Endothelial cell of umbilical vein (primary cell): Measurements from ENCODE around the gene AGBL4. TPM values are rescaled to one million over a fixed set of nuclear protein-coding genes. Genes with fewer than 3 reads are reported as not detected.

Experiments used
- BruUV-seq: library from RNA; stranded (reverse); fragments of 400-500 nt; replicated peaks from 2 replicates; lab custom pipeline; 2021; lab: Mats Ljungman, UMichigan
- CTCF ChIA-PET: fragments of 300-600, 350-600 bp; sonication (Branson Sonifier 250); formaldehyde crosslinking; loops from one replicate; lab custom pipeline; 2021; ENCODE audit warnings: antibody characterized with exemption, inconsistent platforms; lab: Charles Lee
- POLR2A ChIA-PET: fragments of 300-600, 350-600 bp; sonication (Branson Sonifier 250); formaldehyde crosslinking; loops from one replicate; lab custom pipeline; 2021; ENCODE audit warnings: antibody characterized with exemption, inconsistent platforms; lab: Charles Lee
- DNase-seq: peaks from one replicate; pipeline ENCODE4 v3.0.0-alpha.2; 2011; ENCODE audit warnings: low read depth, low spot score
- FAIRE-seq: peaks from 2 replicates; lab custom pipeline; 2011; peaks lifted over from hg19 to GRCh38; lab: Jason Lieb, UNC
- H2AFZ ChIP-seq: 2 replicates; pipeline ENCODE4 v1.6.0; 2012; ENCODE audit warnings: low read depth, low read length, control low read depth, inconsistent platforms
- H3K27ac ChIP-seq: 2 replicates; pipeline ENCODE4 v1.5.1; 2011; ENCODE audit warnings: low read depth, mild to moderate bottlenecking, control low read depth, low read length, moderate library complexity; ENCODE audit not compliant: insufficient read depth
- H3K27me3 ChIP-seq, 2 experiments: 2 replicates each; pipeline versions ENCODE4 v1.6.0 to v1.6.1; 2011; ENCODE audit warnings: low read length in 2 of 2, mixed read lengths in 1 of 2; ENCODE audit not compliant: control insufficient read depth in 2 of 2, insufficient read depth in 2 of 2
- H3K36me3 ChIP-seq, 2 experiments: 2 replicates in 1 of 2; 3 replicates in 1 of 2; pipeline ENCODE4 v1.5.1; 2011; ENCODE audit warnings: low read length in 2 of 2, mild to moderate bottlenecking in 1 of 2, moderate library complexity in 1 of 2; ENCODE audit not compliant: control insufficient read depth in 2 of 2, insufficient read depth in 2 of 2; ENCODE audit errors: extremely low read depth in 1 of 2
- H3K4me1 ChIP-seq: 3 replicates; pipeline ENCODE4 v1.5.1; 2011; ENCODE audit warnings: mild to moderate bottlenecking, low read length; ENCODE audit not compliant: control insufficient read depth, insufficient read depth; ENCODE audit errors: extremely low read depth
- H3K4me2 ChIP-seq: 2 replicates; pipeline ENCODE4 v1.6.1; 2011; ENCODE audit warnings: low read length, control low read depth, mixed read lengths; ENCODE audit not compliant: insufficient read depth
- H3K4me3 ChIP-seq, 3 experiments: fragments of 200-600 bp in 1 of 3; sonication (generic), shearing (Covaris generic) in 1 of 3; replicated peaks in 1 of 3; 2 replicates each; pipeline ENCODE4 v1.5.1; 2011 to 2016; ENCODE audit warnings: control low read depth in 3 of 3, low read length in 3 of 3, mild to moderate bottlenecking in 2 of 3, inconsistent platforms in 1 of 3, low read depth in 1 of 3, moderate library complexity in 1 of 3; ENCODE audit not compliant: insufficient read depth in 1 of 3
- H3K79me2 ChIP-seq: 2 replicates; pipeline ENCODE4 v1.6.0; 2012; ENCODE audit warnings: low read length, inconsistent platforms; ENCODE audit not compliant: control insufficient read depth, insufficient read depth
- H3K9ac ChIP-seq: replicated peaks from 2 replicates; pipeline ENCODE3; 2011; ENCODE audit warnings: low read length, control low read depth; ENCODE audit not compliant: insufficient read depth; ENCODE audit errors: extremely low read depth
- H3K9me1 ChIP-seq: replicated peaks from 3 replicates; pipeline ENCODE4 v1.6.0; 2011; ENCODE audit warnings: mild to moderate bottlenecking, low read length; ENCODE audit not compliant: control insufficient read depth, insufficient read depth; ENCODE audit errors: extremely low read depth
- H3K9me3 ChIP-seq: replicated peaks from 2 replicates; pipeline ENCODE4 v1.5.1; 2012; ENCODE audit warnings: low read length, inconsistent platforms; ENCODE audit not compliant: control insufficient read depth, insufficient read depth
- H4K20me1 ChIP-seq: replicated peaks from 2 replicates; pipeline ENCODE3; 2011; ENCODE audit warnings: mild to moderate bottlenecking, low read length; ENCODE audit not compliant: control insufficient read depth, insufficient read depth; ENCODE audit errors: extremely low read depth
- CTCF ChIP-seq, 2 donors: IDR thresholded peaks; 1 replicate in 1 of 2; 2 replicates in 1 of 2; pipeline ENCODE4 v1.5.1; 2011; ENCODE audit warnings: low read length in 2 of 2, mild to moderate bottlenecking in 2 of 2, moderate library complexity in 2 of 2, control low read depth in 1 of 2, inconsistent platforms in 1 of 2, low read depth in 1 of 2; ENCODE audit not compliant: insufficient read depth in 1 of 2; ENCODE audit errors: extremely low read depth in 1 of 2
- EZH2 ChIP-seq: IDR thresholded peaks from 2 replicates; pipeline ENCODE4 v1.6.1; 2012; ENCODE audit warnings: borderline replicate concordance, low read depth, mild to moderate bottlenecking, moderate library complexity, low read length, inconsistent platforms; ENCODE audit not compliant: severe bottlenecking
- FOS ChIP-seq: IDR thresholded peaks from 2 replicates; pipeline ENCODE4 v1.6.1; 2011; ENCODE audit warnings: mild to moderate bottlenecking, low read length, moderate library complexity, borderline replicate concordance; ENCODE audit not compliant: insufficient read depth
- GATA2 ChIP-seq: IDR thresholded peaks from 2 replicates; pipeline ENCODE4 v1.7.0; 2011; ENCODE audit warnings: low read depth, mild to moderate bottlenecking, moderate library complexity, mixed read lengths, low read length; ENCODE audit not compliant: insufficient read length, insufficient read depth
- JUN ChIP-seq: IDR thresholded peaks from 2 replicates; pipeline ENCODE4 v1.6.1; 2011; ENCODE audit warnings: borderline replicate concordance, low read depth; ENCODE audit not compliant: insufficient read length, insufficient read depth
- MAX ChIP-seq: IDR thresholded peaks from 2 replicates; pipeline ENCODE4 v1.6.1; 2011; ENCODE audit not compliant: insufficient read depth, insufficient read length
- MYC ChIP-seq: IDR thresholded peaks from one replicate; pipeline ENCODE4 v1.6.1; 2011; ENCODE audit warnings: mild to moderate bottlenecking, low read depth, low read length
- POLR2A ChIP-seq: IDR thresholded peaks from 2 replicates; pipeline ENCODE4 v1.6.1; 2012; ENCODE audit warnings: low read depth, mild to moderate bottlenecking, control low read depth, low read length
- POLR2AphosphoS5 ChIP-seq: IDR thresholded peaks from 2 replicates; pipeline ENCODE4 v1.6.1; 2012; ENCODE audit warnings: low read depth, mild to moderate bottlenecking, control low read depth, low read length, moderate library complexity; ENCODE audit not compliant: insufficient read depth
- dilution Hi-C: fragments of 300-500 bp; cut with MboI; formaldehyde crosslinking; loops from one replicate; pipeline ENCODE4 v1.15.0; 2019; ENCODE audit warnings: low sequenced_read_pairs; ENCODE audit not compliant: extremely low pct_ligation_motif_present
- intact Hi-C: fragments of 100-400 bp; cut with micrococcal nuclease; formaldehyde crosslinking; loops from one replicate; pipeline ENCODE4 v1.10.0; 2022
- polyA plus RNA-seq, 4 experiments: library from polyadenylated mRNA; depleted of rRNA in 3 of 4; stranded (reverse) in 3 of 4; unstranded in 1 of 4; fragments of >200 nt; gene quantifications; 2 replicates each; pipeline versions ENCODE4 v1.2.1 to v1.2.3, GENCODE V29; 2011 to 2012; ENCODE audit warnings: missing spikeins in 1 of 4
- total RNA-seq: library from RNA; stranded (reverse); gene quantifications from 2 replicates; pipeline ENCODE4 v1.2.3, GENCODE V29; 2021

AGBL4 gene
- total and polyA plus RNA-seq, 2 donors (not counting 3 experiments of a cell fraction or from before 2014, with no cell fraction given) = not detected

- Histone ChIP-seq H4K20me1 (no peaks in the 10 kb centered on the region), H3K4me3 (no peak overlapping the region), H3K36me3 (no peaks in the 10 kb centered on the region), H3K27ac (no peak overlapping the region), H3K4me2 (no peak overlapping the region), H3K27me3 (no peaks in the 10 kb centered on the region), H3K79me2 (no peaks in the 10 kb centered on the region), H3K9me1 (no peaks in the 10 kb centered on the region), H3K9ac (no peak overlapping the region), H3K9me3 (no peaks in the 10 kb centered on the region), H3K4me1 (no peaks in the 10 kb centered on the region), H2AFZ (no peak overlapping the region)
- no peak for DNase-seq
- CTCF ChIA-PET = no interaction called here
- TF ChIP-seq GATA2 (no peak), FOS (no peak), EZH2 (no peak), POLR2AphosphoS5 (no peak), CTCF (IDR thresholded peaks at IDR 0.05; ENCODE audit: extremely low read depth in 1 of 2, insufficient read depth in 1 of 2, low read depth in 1 of 2, low read length in 2 of 2) (no peak), MYC (no peak), JUN (no peak), POLR2A (no peak), MAX (no peak)
- dilution Hi-C loops = no loop called here
- no peak for FAIRE-seq
- BruUV-seq = no TSS peak
- intact Hi-C loops = no loop called here
- POLR2A ChIA-PET = no interaction called here
Measured at GRCh38 chr1:48560577-48560976, 1463.2 kb downstream of the AGBL4 start.
